ENCODE results near the gene HDAC9. TPM values are rescaled to one million over a fixed set of nuclear protein-coding genes. Genes with fewer than 3 reads are reported as not detected.

The HDAC9 gene
- total RNA-seq, 2 donors from 2014 or later, result 1.5 to 4.0 TPM

GRCh38 chr7:18517646-18518045, 22.1 kb downstream of the HDAC9 start:
- H3K27ac ChIP-seq (ENCODE audit: low read depth, low read length), result no peak overlapping the region

GRCh38 chr7:18518555-18518954, 23.0 kb downstream of the HDAC9 start:
- no peaks in the 10 kb centered on the region for H3K9me3 Mint-ChIP-seq
- Histone ChIP-seq H3K4me1 (ENCODE audit: control insufficient read depth, insufficient read depth, low read length) (no peaks in the 10 kb centered on the region), H3K36me3 (ENCODE audit: control insufficient read depth, insufficient read depth, low read length) (no peaks in the 10 kb centered on the region), H3K27me3 (ENCODE audit: control insufficient read depth, insufficient read depth, low read length, poor library complexity, severe bottlenecking) (no peaks in the 10 kb centered on the region), H3K9me3 (ENCODE audit: control insufficient read depth, low read length) (no peaks in the 10 kb centered on the region), H3K9ac (ENCODE audit: extremely low read depth, low read length, poor library complexity, severe bottlenecking) (no peak overlapping the region), H3K4me3 (ENCODE audit: low read length) (no peak overlapping the region), H3K27ac (ENCODE audit: low read depth, low read length) (no peak overlapping the region)
- H3K27me3 Mint-ChIP-seq (ENCODE audit: insufficient read depth), result no peaks in the 10 kb centered on the region
- no peaks in the 10 kb centered on the region for H3K36me3 Mint-ChIP-seq (ENCODE audit: low read depth)
- DNase-seq, result no peak
- TF ChIP-seq CTCF (conservative IDR thresholded peaks at IDR 0.05), result no peak
- no peak overlapping the region for H3K27ac Mint-ChIP-seq
- WGBS, 2 experiments (ENCODE audit: insufficient coverage in 1 of 2, insufficient read length in 1 of 2), result 91 to 94% methylated on average over 2 to 6 of the region's 6 CpGs
- H3K4me1 Mint-ChIP-seq, result no peaks in the 10 kb centered on the region
- no peak overlapping the region for H3K4me3 Mint-ChIP-seq

More at GRCh38 chr7:18517646-18518045, 22.1 kb downstream of the HDAC9 start:
- Histone ChIP-seq H3K4me1 (ENCODE audit: control insufficient read depth, insufficient read depth, low read length) (no peaks in the 10 kb centered on the region), H3K9ac (ENCODE audit: extremely low read depth, low read length, poor library complexity, severe bottlenecking) (no peak overlapping the region), H3K9me3 (ENCODE audit: control insufficient read depth, low read length) (no peaks in the 10 kb centered on the region), H3K4me3 (ENCODE audit: low read length) (no peak overlapping the region), H3K36me3 (ENCODE audit: control insufficient read depth, insufficient read depth, low read length) (no peaks in the 10 kb centered on the region), H3K27me3 (ENCODE audit: control insufficient read depth, insufficient read depth, low read length, poor library complexity, severe bottlenecking) (no peaks in the 10 kb centered on the region)
- H3K4me1 Mint-ChIP-seq, result peaks cover 4% of the 10 kb centered on the region
- 95 to 100% methylated on average over 1 to 2 of the region's 2 CpGs for WGBS, 2 experiments (ENCODE audit: insufficient coverage in 1 of 2, insufficient read length in 1 of 2)
- H3K4me3 Mint-ChIP-seq, result no peak overlapping the region
- H3K36me3 Mint-ChIP-seq (ENCODE audit: low read depth), result no peaks in the 10 kb centered on the region
- no peak for TF ChIP-seq CTCF (conservative IDR thresholded peaks at IDR 0.05)
- no peak overlapping the region for H3K27ac Mint-ChIP-seq
- H3K27me3 Mint-ChIP-seq (ENCODE audit: insufficient read depth), result no peaks in the 10 kb centered on the region
- no peak for DNase-seq
- no peaks in the 10 kb centered on the region for H3K9me3 Mint-ChIP-seq

GRCh38 chr7:18520450-18521235, 25.1 kb downstream of the HDAC9 start:
- H3K4me1 Mint-ChIP-seq, result no peaks in the 10 kb centered on the region
- no peak overlapping the region for H3K27ac Mint-ChIP-seq
- H3K27me3 ChIP-seq (ENCODE audit: control insufficient read depth, insufficient read depth, low read length, poor library complexity, severe bottlenecking), result no peaks in the 10 kb centered on the region
- no peaks in the 10 kb centered on the region for H3K9me3 Mint-ChIP-seq
- no peaks in the 10 kb centered on the region for H3K9me3 ChIP-seq (ENCODE audit: control insufficient read depth, low read length)
- no peak for TF ChIP-seq CTCF (conservative IDR thresholded peaks at IDR 0.05)
- DNase-seq, result no peak
- H3K4me3 Mint-ChIP-seq, result no peak overlapping the region
- 92 to 100% methylated on average over 3 to 5 of the region's 5 CpGs for WGBS, 2 experiments (ENCODE audit: insufficient coverage in 1 of 2, insufficient read length in 1 of 2)
- H3K4me3 ChIP-seq (ENCODE audit: low read length), result no peak overlapping the region
- H3K36me3 Mint-ChIP-seq (ENCODE audit: low read depth), result no peaks in the 10 kb centered on the region
- H3K9ac ChIP-seq (ENCODE audit: extremely low read depth, low read length, poor library complexity, severe bottlenecking), result no peak overlapping the region
- H3K4me1 ChIP-seq (ENCODE audit: control insufficient read depth, insufficient read depth, low read length), result no peaks in the 10 kb centered on the region
- no peak overlapping the region for H3K27ac ChIP-seq (ENCODE audit: low read depth, low read length)
- no peaks in the 10 kb centered on the region for H3K27me3 Mint-ChIP-seq (ENCODE audit: insufficient read depth)
- no peaks in the 10 kb centered on the region for H3K36me3 ChIP-seq (ENCODE audit: control insufficient read depth, insufficient read depth, low read length)
